Stimulated activated CD4-positive, alpha-beta T cell treated with anti-CD3 and anti-CD28 coated beads, TNF-alpha, amount 100 ng/mL, for 48 hours (primary cell): ENCODE measurements around the gene MOB4.
"Not testable (repeated sequence)": the region's sequence is repeated elsewhere in the genome, so short reads cannot be mapped to it uniquely, and the experiment has no call there.

ENCODE experiments used
- DNase-seq, 3 donors: peaks; one replicate each; pipeline ENCODE4 v3.0.0-alpha.2; 2020; ENCODE audit warnings: low read depth in 3 of 3

Gene MOB4

GRCh38 chr2:197514754-197515153, 1.1 kb upstream of the MOB4 start:
- no peak for DNase-seq

GRCh38 chr2:197515315-197515738, 539 bp upstream of the MOB4 start:
- DNase-seq, result no peak

- DNase-seq, result no peak
Measured at GRCh38 chr2:197516393-197516761, 511 bp downstream of the MOB4 start.

GRCh38 chr2:197517150-197517549, 1.3 kb downstream of the MOB4 start:
- DNase-seq, result no peak

GRCh38 chr2:197538412-197538811, 22.5 kb downstream of the MOB4 start:
- no peak for DNase-seq

GRCh38 chr2:197539734-197540133, 23.9 kb downstream of the MOB4 start:
- no peak for DNase-seq

GRCh38 chr2:197543206-197543605, 27.3 kb downstream of the MOB4 start:
- no peak for DNase-seq

- DNase-seq, result no peak
Measured at GRCh38 chr2:197547163-197547900, 31.5 kb downstream of the MOB4 start.

- DNase-seq, result no peak
Measured at GRCh38 chr2:197548582-197548981, 32.7 kb downstream of the MOB4 start.

- not testable (repeated sequence) for DNase-seq
Measured at GRCh38 chr2:197551260-197551659, 35.4 kb downstream of the MOB4 start.

GRCh38 chr2:197555467-197555866, 39.6 kb downstream of the MOB4 start:
- no peak for DNase-seq

- no peak for DNase-seq
Measured at GRCh38 chr2:197556456-197556855, 40.6 kb downstream of the MOB4 start.

- no peak for DNase-seq
Measured at GRCh38 chr2:197558393-197558792, 42.5 kb downstream of the MOB4 start.

- DNase-seq, result no peak
Measured at GRCh38 chr2:197559681-197560080, 43.8 kb downstream of the MOB4 start.

GRCh38 chr2:197560146-197560665, 44.3 kb downstream of the MOB4 start:
- no peak for DNase-seq

GRCh38 chr2:197571627-197572271, 55.9 kb downstream of the MOB4 start:
- no peak for DNase-seq

- DNase-seq, result no peak
Measured at GRCh38 chr2:197573608-197574007, 57.7 kb downstream of the MOB4 start.

GRCh38 chr2:197575987-197576386, 60.1 kb downstream of the MOB4 start:
- no peak for DNase-seq

GRCh38 chr2:197576631-197577030, 60.8 kb downstream of the MOB4 start:
- DNase-seq, result no peak

GRCh38 chr2:197577446-197577845, 61.6 kb downstream of the MOB4 start:
- no peak for DNase-seq

- not testable (repeated sequence) for DNase-seq
Measured at GRCh38 chr2:197578294-197578693, 62.4 kb downstream of the MOB4 start.

GRCh38 chr2:197580166-197580565, 64.3 kb downstream of the MOB4 start:
- DNase-seq, result not testable (repeated sequence)

GRCh38 chr2:197587255-197587654, 71.4 kb downstream of the MOB4 start:
- not testable (repeated sequence) for DNase-seq
